ENCODE results near the gene MYO1H.

Gene MYO1H

GRCh38 chr12:109493938-109494337 lies 146.2 kb downstream of the MYO1H start:
- DNase-seq = no peak

GRCh38 chr12:109494348-109494881 lies 146.7 kb downstream of the MYO1H start:
- DNase-seq = no peak

GRCh38 chr12:109495012-109495411 lies 147.3 kb downstream of the MYO1H start:
- no peak for DNase-seq

GRCh38 chr12:109496306-109496705 lies 148.6 kb downstream of the MYO1H start:
- DNase-seq = no peak

GRCh38 chr12:109497675-109498074 lies 150.0 kb downstream of the MYO1H start:
- no peak for DNase-seq
